Endometrial microvascular endothelial cells (primary cell): ENCODE data around the gene NANOS3. TPM values are rescaled to one million over a fixed set of nuclear protein-coding genes. Genes with fewer than 3 reads are reported as not detected.

ENCODE experiments used
- total RNA-seq: library from RNA; depleted of rRNA; stranded (reverse); fragments of >200 nt; gene quantifications from one replicate; pipeline ENCODE4 v1.2.3, GENCODE V29; 2015; ENCODE audit errors: inconsistent ontology term

Gene NANOS3
- total RNA-seq, 1 donor from 2014 or later: not detected

Other genes starting within 250 kb of the NANOS3 start
- gene MRI1, start 112.6 kb upstream of the NANOS3 start, total RNA-seq: 33.5 TPM
- 121 TPM for gene C19orf53, start 102.7 kb upstream of the NANOS3 start, total RNA-seq
- gene ZSWIM4, start 81.7 kb upstream of the NANOS3 start, total RNA-seq: 5.5 TPM
- gene BRME1, start 29.0 kb downstream of the NANOS3 start, total RNA-seq: not detected
- gene CC2D1A, start 29.1 kb downstream of the NANOS3 start, total RNA-seq: 33.8 TPM
- 0.09 TPM for gene PODNL1, start 61.3 kb downstream of the NANOS3 start, total RNA-seq
- 49.3 TPM for gene DCAF15, start 75.4 kb downstream of the NANOS3 start, total RNA-seq
- 4.6 TPM for gene RFX1, start 129.2 kb downstream of the NANOS3 start, total RNA-seq
- not detected for gene RLN3, start 151.0 kb downstream of the NANOS3 start, total RNA-seq
- gene IL27RA, start 154.6 kb downstream of the NANOS3 start, total RNA-seq: 17.5 TPM
- not detected for gene PALM3, start 184.9 kb downstream of the NANOS3 start, total RNA-seq
- gene MISP3, start 195.7 kb downstream of the NANOS3 start, total RNA-seq: not detected
- not detected for gene C19orf67, start 208.6 kb downstream of the NANOS3 start, total RNA-seq
- 20.3 TPM for gene SAMD1, start 213.6 kb downstream of the NANOS3 start, total RNA-seq
- 138 TPM for gene PRKACA, start 240.6 kb downstream of the NANOS3 start, total RNA-seq